ENCODE data around the gene CTAGE9.

The CTAGE9 gene

DNA sequence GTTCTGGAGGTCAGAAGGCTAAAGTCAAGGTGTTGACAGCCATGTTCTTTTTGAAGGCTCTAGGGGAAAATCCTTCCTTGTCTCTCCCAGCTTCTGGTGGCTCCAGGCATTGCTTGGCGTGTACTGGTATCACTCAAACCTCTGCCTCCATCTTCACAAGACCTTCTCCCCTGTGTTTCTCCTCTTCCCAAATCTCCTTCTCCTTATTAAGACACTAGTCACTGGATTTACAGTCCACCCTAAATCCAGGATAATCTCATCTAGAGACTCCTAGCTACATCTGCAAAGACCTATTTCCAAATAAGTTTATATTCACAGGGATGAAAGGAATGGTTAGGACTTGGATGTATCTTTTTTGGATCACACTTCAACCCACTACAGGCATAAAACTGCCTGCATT, 26.0 kb upstream of the CTAGE9 start:
- H3K27me3 ChIP-seq (ENCODE audit: insufficient read depth, low read length, poor library complexity) = no peaks in the 10 kb centered on the region
- no peak overlapping the region for H3K4me3 ChIP-seq (ENCODE audit: low read depth in 1 of 2, low read length in 2 of 2)
- H4K20me1 ChIP-seq (ENCODE audit: insufficient read depth, low read length) = no peaks in the 10 kb centered on the region
- TF ChIP-seq, protein P1, sequence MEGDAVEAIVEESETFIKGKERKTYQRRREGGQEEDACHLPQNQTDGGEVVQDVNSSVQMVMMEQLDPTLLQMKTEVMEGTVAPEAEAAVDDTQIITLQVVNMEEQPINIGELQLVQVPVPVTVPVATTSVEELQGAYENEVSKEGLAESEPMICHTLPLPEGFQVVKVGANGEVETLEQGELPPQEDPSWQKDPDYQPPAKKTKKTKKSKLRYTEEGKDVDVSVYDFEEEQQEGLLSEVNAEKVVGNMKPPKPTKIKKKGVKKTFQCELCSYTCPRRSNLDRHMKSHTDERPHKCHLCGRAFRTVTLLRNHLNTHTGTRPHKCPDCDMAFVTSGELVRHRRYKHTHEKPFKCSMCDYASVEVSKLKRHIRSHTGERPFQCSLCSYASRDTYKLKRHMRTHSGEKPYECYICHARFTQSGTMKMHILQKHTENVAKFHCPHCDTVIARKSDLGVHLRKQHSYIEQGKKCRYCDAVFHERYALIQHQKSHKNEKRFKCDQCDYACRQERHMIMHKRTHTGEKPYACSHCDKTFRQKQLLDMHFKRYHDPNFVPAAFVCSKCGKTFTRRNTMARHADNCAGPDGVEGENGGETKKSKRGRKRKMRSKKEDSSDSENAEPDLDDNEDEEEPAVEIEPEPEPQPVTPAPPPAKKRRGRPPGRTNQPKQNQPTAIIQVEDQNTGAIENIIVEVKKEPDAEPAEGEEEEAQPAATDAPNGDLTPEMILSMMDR (IDR thresholded peaks at IDR 0.05; ENCODE audit: borderline replicate concordance, extremely low read depth, low read length, poor library complexity, severe bottlenecking) = no peak
- no peak for TF ChIP-seq EZH2 (IDR thresholded peaks at IDR 0.05; ENCODE audit: borderline replicate concordance, low read depth, low read length, severe bottlenecking)
- no peak for ATAC-seq (ENCODE audit: insufficient read depth, low read depth)
- H3K4me1 ChIP-seq (ENCODE audit: insufficient read depth, low read length) = no peaks in the 10 kb centered on the region
- no peaks in the 10 kb centered on the region for H3K36me3 ChIP-seq (ENCODE audit: insufficient read depth, low read length)
- no peaks in the 10 kb centered on the region for H3K79me2 ChIP-seq (ENCODE audit: insufficient read depth, low read length)
- H3K27ac ChIP-seq (ENCODE audit: low read length) = no peak overlapping the region
- DNase-seq = no peak
- H3K9me3 ChIP-seq (ENCODE audit: insufficient read depth, low read length, severe bottlenecking) = no peaks in the 10 kb centered on the region
- no peak overlapping the region for H3K9ac ChIP-seq (ENCODE audit: low read depth, low read length)
- no peak overlapping the region for H3K4me2 ChIP-seq (ENCODE audit: insufficient read depth, low read length)
- no peak overlapping the region for H2AFZ ChIP-seq (ENCODE audit: low read depth, low read length)

DNA sequence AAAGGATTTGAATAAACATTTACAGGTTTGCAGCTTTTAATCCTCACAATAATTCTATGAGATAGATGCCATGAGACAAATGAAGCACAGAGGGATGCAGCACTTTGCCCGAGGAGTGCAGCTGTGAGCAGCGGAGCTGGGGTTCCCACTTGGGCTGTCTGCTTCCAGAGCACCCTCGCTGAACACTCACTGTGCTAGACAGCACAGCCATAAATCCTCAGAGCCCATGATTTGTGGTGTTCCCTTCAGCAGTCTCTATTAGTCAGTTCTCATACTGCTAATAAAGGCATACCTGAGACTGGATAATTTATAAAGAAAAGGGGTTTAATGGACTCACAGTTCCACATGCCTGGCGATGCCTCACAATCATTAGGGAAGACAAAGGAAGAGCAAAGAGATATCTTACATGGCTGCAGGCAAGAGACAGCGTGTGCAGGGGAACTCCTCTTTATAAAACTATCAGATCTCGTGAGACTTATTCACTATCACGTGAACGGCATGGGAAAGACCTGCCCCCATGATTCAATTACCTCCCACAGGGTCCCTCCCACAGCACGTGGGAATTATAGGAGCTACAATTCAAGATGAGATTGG, 25.3 kb upstream of the CTAGE9 start:
- no peak for ATAC-seq (ENCODE audit: insufficient read depth, low read depth)
- H2AFZ ChIP-seq (ENCODE audit: low read depth, low read length) = no peak overlapping the region
- H4K20me1 ChIP-seq (ENCODE audit: insufficient read depth, low read length) = no peaks in the 10 kb centered on the region
- H3K36me3 ChIP-seq (ENCODE audit: insufficient read depth, low read length) = no peaks in the 10 kb centered on the region
- H3K79me2 ChIP-seq (ENCODE audit: insufficient read depth, low read length) = no peaks in the 10 kb centered on the region
- H3K4me2 ChIP-seq (ENCODE audit: insufficient read depth, low read length) = no peak overlapping the region
- no peak overlapping the region for H3K27ac ChIP-seq (ENCODE audit: low read length)
- H3K4me3 ChIP-seq (ENCODE audit: low read depth in 1 of 2, low read length in 2 of 2) = no peak overlapping the region
- no peak overlapping the region for H3K9ac ChIP-seq (ENCODE audit: low read depth, low read length)
- no peaks in the 10 kb centered on the region for H3K27me3 ChIP-seq (ENCODE audit: insufficient read depth, low read length, poor library complexity)
- H3K4me1 ChIP-seq (ENCODE audit: insufficient read depth, low read length) = no peaks in the 10 kb centered on the region
- no peak for TF ChIP-seq EZH2 (IDR thresholded peaks at IDR 0.05; ENCODE audit: borderline replicate concordance, low read depth, low read length, severe bottlenecking)
- TF ChIP-seq, protein P1 (IDR thresholded peaks at IDR 0.05; ENCODE audit: borderline replicate concordance, extremely low read depth, low read length, poor library complexity, severe bottlenecking) = no peak
- H3K9me3 ChIP-seq (ENCODE audit: insufficient read depth, low read length, severe bottlenecking) = no peaks in the 10 kb centered on the region
- no peak for DNase-seq

DNA sequence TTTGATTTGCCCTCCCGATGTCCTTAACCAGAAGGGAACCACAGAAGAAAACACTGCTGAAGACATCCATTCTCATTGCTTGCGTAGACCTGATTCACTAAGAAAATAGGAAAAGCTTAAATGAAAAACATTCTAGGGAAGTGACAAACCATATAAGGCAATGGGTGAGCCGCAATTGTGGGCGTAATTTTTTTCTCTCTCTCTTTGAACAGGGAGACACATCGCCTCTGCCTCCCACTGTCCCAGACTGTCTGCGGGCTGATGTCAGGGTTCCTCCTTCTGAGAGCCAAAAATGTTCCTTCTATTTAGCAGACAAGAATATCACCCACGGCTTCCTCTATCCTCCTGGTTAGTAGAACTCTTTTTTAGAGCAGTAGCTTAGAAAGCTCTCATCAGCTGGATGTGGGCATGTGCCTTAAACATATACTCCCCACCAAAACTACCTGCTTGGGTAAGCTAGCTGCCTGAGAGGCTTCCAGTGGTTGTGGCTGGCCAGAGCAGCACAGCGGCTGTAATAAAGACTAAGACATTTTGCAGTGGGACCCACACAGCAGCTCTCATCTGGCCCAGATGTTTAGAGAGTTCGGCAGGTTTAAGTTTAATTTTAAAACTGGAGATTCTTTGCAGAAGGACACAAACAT, 22.7 kb upstream of the CTAGE9 start:
- Histone ChIP-seq H3K4me2 (ENCODE audit: insufficient read depth, low read length) (no peak overlapping the region), H3K36me3 (ENCODE audit: insufficient read depth, low read length) (no peaks in the 10 kb centered on the region), H3K9me3 (ENCODE audit: insufficient read depth, low read length, severe bottlenecking) (no peaks in the 10 kb centered on the region), H3K9ac (ENCODE audit: low read depth, low read length) (no peak overlapping the region), H3K27me3 (ENCODE audit: insufficient read depth, low read length, poor library complexity) (peaks cover 1% of the 10 kb centered on the region), H3K4me3 (ENCODE audit: low read depth in 1 of 2, low read length in 2 of 2) (no peak overlapping the region), H3K79me2 (ENCODE audit: insufficient read depth, low read length) (no peaks in the 10 kb centered on the region), H2AFZ (ENCODE audit: low read depth, low read length) (no peak overlapping the region), H4K20me1 (ENCODE audit: insufficient read depth, low read length) (no peaks in the 10 kb centered on the region), H3K27ac (ENCODE audit: low read length) (no peak overlapping the region), H3K4me1 (ENCODE audit: insufficient read depth, low read length) (no peaks in the 10 kb centered on the region)
- no peak for ATAC-seq (ENCODE audit: insufficient read depth, low read depth)
- TF ChIP-seq, protein P1 (IDR thresholded peaks at IDR 0.05; ENCODE audit: borderline replicate concordance, extremely low read depth, low read length, poor library complexity, severe bottlenecking) = no peak
- TF ChIP-seq EZH2 (IDR thresholded peaks at IDR 0.05; ENCODE audit: borderline replicate concordance, low read depth, low read length, severe bottlenecking) = no peak
- no peak for DNase-seq
